ENCODE results near the gene EIF4E1B.

DNA sequence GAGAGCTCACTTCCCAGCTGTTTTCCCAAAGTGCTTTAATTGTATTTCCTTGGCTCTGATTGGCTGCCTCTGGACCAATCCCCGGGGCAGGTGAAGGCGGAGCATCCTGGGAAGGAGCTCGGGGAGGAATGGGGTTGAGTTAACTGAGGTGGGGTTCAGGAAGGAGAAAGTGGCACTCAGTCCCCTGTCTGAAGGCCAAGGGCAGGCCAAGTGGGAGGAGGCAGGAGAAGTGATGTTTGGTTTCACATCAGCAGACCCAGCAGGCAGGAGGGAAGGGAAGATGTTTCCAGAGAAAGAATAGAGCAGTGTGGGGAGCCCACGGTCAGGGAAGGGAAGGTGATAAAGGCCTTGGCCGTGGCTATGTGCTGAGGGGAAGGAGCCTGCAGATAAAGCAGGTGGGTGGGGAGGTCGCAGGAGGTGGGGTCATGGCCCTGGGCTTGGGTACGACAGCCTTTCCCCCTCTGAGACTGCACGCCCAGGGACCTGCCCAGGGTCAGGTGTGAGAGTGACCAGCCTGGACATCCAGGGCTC, 19.9 kb downstream of the EIF4E1B start:
- TF ChIP-seq, protein P1, sequence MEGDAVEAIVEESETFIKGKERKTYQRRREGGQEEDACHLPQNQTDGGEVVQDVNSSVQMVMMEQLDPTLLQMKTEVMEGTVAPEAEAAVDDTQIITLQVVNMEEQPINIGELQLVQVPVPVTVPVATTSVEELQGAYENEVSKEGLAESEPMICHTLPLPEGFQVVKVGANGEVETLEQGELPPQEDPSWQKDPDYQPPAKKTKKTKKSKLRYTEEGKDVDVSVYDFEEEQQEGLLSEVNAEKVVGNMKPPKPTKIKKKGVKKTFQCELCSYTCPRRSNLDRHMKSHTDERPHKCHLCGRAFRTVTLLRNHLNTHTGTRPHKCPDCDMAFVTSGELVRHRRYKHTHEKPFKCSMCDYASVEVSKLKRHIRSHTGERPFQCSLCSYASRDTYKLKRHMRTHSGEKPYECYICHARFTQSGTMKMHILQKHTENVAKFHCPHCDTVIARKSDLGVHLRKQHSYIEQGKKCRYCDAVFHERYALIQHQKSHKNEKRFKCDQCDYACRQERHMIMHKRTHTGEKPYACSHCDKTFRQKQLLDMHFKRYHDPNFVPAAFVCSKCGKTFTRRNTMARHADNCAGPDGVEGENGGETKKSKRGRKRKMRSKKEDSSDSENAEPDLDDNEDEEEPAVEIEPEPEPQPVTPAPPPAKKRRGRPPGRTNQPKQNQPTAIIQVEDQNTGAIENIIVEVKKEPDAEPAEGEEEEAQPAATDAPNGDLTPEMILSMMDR (IDR thresholded peaks at IDR 0.05): no peak
- no peak for TF ChIP-seq POLR2A (IDR thresholded peaks at IDR 0.05)
- TF ChIP-seq POLR2AphosphoS5 (IDR thresholded peaks at IDR 0.05): no peak

Data from breast epithelium (tissue), 3 donors.